Measurements from ENCODE around the gene RNF213. TPM values are rescaled to one million over a fixed set of nuclear protein-coding genes. Genes with fewer than 3 reads are reported as not detected.
A peak's percentile ranks its signal among the peaks of the same experiment; 100 is the strongest.

The RNF213 gene
- total RNA-seq, 4 donors from 2014 or later = 83.6 to 205 (median 103) TPM

DNA sequence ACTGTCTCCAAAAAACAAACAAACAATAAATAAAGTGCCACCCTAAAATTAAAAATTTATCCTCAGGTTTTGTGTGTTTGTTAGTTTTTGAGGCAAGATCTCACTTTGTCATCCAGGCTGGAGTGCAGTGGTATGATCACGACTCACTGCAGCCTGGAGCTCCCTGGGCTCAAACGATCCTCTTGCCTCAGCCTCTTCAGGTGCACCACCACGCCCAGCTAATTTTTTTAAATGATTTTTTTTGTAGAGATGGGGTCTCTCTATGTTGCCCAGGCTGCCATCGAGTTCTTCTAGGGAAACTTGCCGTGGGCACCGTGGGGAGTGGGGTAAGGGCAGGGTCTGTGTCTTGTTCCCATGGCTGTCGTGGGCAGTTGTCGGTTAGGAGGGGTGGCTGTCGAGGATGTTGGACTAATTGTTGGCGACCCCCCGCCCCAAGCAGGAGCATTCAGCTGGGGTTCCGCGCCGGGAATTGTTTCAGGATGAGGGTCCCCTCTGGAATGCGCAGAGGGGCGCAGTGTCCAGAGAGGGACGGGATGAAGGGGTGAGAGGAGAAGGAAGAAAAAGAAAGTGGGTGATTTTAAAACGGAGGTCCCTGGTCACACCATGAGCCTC lies 1.1 kb upstream of the RNF213 start:
- TF ChIP-seq, protein P1, sequence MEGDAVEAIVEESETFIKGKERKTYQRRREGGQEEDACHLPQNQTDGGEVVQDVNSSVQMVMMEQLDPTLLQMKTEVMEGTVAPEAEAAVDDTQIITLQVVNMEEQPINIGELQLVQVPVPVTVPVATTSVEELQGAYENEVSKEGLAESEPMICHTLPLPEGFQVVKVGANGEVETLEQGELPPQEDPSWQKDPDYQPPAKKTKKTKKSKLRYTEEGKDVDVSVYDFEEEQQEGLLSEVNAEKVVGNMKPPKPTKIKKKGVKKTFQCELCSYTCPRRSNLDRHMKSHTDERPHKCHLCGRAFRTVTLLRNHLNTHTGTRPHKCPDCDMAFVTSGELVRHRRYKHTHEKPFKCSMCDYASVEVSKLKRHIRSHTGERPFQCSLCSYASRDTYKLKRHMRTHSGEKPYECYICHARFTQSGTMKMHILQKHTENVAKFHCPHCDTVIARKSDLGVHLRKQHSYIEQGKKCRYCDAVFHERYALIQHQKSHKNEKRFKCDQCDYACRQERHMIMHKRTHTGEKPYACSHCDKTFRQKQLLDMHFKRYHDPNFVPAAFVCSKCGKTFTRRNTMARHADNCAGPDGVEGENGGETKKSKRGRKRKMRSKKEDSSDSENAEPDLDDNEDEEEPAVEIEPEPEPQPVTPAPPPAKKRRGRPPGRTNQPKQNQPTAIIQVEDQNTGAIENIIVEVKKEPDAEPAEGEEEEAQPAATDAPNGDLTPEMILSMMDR (IDR thresholded peaks at IDR 0.05) = no peak
- DNase-seq (ENCODE audit: low spot score) (no peak), ATAC-seq (ENCODE audit: low FRiP score) (no peak)

DNA sequence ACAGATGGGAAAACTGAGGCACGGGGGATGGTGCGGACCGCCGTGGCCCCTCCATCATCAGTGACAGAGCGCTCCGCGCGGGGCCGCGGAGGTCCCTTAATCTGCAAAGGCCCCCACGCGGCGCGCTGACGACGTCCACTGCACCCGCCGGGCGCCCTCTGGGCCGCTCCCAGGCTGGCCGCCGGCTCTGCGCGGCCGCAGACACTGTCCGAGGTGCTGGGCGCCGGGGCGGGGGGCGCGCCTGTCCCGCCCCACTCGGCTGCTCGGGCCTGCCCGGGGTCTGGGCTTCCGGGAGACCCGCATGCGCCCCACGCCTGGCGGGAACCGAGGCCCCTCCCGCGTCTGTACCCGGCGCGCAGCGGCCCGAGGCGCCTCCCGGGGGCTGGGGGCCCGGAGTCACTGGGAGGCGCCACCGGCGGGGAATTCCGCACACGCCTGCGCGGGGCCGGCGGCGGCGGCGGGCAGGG lies 550 bp upstream of the RNF213 start:
- DNase-seq (ENCODE audit: low spot score) = no peak
- ATAC-seq (ENCODE audit: low FRiP score) = peak; percentile 83

DNA sequence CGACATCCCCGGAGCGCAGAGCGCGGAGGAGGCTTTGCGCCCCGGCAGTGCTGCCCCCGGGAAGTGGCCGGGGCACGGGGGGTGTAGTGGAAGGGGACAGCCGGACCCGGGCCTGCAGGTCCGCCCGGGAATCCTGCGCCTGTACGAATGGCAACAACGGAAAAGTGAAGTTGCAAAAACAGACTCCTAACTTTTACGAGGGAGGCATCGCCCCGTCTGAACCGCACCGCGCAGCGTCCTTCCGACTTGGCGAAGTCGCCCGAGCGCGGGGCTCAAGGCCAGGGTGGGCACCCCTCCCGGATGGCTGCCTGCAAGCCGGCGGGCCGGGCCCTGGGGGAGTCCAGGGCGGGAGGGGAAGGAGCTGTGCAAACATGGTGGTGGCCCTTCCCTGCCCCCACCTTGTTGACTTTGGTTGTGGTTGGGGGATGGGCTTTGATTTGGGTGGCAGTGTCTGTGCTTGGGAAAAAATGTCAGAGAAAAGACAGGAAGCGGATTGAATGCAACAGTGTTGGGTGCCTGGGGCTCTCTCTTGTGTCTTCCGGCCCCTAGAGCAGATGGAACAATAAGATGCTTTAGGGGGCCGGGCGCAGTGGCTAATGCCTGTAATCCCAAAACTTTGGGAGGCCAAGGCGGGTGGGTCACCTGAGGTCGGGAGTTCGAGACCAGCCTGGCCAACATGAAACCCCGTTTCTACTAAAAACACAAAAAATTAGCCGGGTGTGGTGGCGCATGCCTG lies 675 bp downstream of the RNF213 start:
- TF ChIP-seq, protein P1 (IDR thresholded peaks at IDR 0.05) = no peak
- ATAC-seq (ENCODE audit: low FRiP score) = peak; percentile 7
- peak; percentile 33 for DNase-seq (ENCODE audit: low spot score)

More for the DNA sequence above, 550 bp upstream of the RNF213 start:
- TF ChIP-seq, protein P1 (IDR thresholded peaks at IDR 0.05) = no peak

DNA sequence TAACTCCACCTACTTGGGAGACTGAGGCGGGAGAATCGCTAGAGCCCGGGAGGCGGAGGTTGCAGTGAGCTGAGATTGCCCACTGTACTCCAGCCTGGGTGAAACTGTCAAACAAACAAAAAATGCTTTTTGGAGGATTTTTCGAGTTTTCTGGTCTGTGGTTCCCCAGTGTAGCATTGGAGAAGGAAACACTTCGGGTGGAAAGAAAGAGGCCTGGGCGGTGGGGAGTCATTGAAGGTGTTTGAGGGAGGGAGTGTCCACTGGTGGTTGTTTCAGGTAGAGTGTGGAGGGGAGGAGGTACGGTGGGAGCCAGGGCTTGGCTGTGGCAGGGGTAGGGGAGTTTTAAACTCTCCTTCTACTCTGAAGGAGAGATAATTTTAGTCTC lies 1.2 kb downstream of the RNF213 start:
- no peak for DNase-seq (ENCODE audit: low spot score)
- TF ChIP-seq, protein P1 (IDR thresholded peaks at IDR 0.05) = no peak
- ATAC-seq (ENCODE audit: low FRiP score) = no peak

DNA sequence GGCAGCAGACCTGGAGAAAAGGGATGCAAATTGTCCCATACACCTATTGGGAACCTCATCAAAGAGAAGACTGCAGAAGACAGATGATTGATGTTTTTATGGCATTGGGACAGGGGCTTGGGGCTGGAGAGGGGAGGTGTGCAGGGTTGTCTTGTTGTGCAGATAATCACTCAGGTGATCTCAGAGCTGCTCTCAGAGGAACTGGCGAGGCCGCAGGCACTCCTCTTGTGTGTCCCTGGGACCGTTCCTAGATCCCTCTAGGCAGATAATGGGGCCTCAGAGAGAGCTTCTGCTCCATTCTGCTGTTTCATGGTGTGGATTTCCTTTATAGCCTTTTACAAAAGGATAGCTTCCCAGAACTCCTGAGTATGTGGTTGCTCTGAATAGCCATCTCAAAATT lies 1.6 kb downstream of the RNF213 start:
- DNase-seq (ENCODE audit: low spot score) (no peak), ATAC-seq (ENCODE audit: low FRiP score) (no peak)
- TF ChIP-seq, protein P1 (IDR thresholded peaks at IDR 0.05) = no peak

DNA sequence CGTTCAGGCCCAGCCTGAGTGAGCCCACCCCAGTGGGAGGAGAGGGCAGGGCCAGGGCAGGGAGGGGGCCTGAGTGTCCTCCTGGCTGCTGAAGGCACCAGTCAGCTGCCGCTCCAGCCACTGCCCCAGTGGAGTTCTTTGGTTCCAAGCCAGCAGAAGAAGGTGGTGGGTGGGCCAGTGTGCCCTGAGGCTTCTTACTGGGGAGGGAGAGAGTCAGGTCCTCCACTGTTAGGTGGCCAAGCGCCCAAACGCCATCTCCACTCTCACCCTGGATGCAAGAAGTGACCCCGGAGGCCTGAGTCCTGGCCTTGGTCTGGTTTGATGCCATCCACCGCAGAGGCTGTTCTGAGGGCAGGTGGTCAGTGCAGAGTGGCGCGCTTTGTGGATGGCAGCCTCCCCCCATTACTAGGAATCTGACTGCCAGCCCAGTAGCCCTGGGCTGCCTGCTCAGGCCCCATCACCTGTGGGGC lies 2.2 kb downstream of the RNF213 start:
- no peak for ATAC-seq (ENCODE audit: low FRiP score)
- TF ChIP-seq, protein P1 (IDR thresholded peaks at IDR 0.05) = no peak
- DNase-seq (ENCODE audit: low spot score) = no peak

All from omental fat pad (tissue), 4 donors.